ENCODE data around the gene DSCAM.
"Not testable (repeated sequence)": the region's sequence is repeated elsewhere in the genome, so short reads cannot be mapped to it uniquely, and the experiment has no call there.

DSCAM gene

DNA sequence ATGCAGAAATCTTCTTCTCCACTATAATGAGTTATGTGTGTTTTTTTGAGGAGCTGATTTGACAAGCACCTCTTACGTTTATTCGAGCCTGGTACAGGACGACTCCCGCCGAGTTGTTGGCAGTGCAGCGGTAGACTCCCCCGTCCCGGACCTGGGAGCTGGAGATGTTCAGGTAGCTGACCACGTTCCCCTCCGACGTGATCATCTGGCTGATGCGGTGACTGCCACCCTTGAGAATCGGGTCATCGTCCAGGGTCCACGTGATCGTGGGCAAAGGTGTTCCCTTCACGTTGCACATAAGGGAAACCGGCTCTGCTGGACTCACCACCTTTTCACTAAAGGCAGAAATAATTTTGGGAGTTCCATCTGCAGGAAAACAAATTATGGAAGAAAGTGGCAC lies 507.9 kb downstream of the DSCAM start:
- Mint-ChIP-seq H3K4me1 (ENCODE audit: low read depth) (no peaks in the 10 kb centered on the region), H3K27me3 (ENCODE audit: low read depth) (no peaks in the 10 kb centered on the region), H3K9me3 (peaks cover 6% of the 10 kb centered on the region), H3K27ac (no peak overlapping the region), H3K4me3 (no peak overlapping the region), H3K36me3 (ENCODE audit: low read depth) (no peaks in the 10 kb centered on the region)

DNA sequence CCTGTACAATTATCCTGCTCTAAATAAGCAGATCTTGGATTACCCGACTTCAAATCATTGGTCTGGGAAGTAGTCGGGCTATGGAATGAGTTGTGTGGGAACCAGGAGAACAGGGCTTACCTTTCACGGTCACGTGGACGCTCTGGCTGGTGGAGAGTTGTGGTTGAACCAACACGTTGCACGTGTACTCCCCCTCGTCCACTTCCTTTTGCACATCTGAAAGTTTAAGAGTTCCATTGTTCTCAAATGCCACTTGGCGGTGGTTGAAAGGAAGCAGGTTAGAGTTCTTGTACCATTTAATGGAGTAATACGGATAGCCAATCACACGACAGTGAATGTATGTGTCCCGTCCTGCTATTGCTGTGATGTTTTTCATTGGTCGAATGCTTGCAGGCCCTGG lies 509.0 kb downstream of the DSCAM start:
- Mint-ChIP-seq H3K36me3 (ENCODE audit: low read depth) (no peaks in the 10 kb centered on the region), H3K9me3 (peaks cover 7% of the 10 kb centered on the region), H3K27ac (no peak overlapping the region), H3K4me3 (no peak overlapping the region), H3K27me3 (ENCODE audit: low read depth) (no peaks in the 10 kb centered on the region), H3K4me1 (ENCODE audit: low read depth) (no peaks in the 10 kb centered on the region)

DNA sequence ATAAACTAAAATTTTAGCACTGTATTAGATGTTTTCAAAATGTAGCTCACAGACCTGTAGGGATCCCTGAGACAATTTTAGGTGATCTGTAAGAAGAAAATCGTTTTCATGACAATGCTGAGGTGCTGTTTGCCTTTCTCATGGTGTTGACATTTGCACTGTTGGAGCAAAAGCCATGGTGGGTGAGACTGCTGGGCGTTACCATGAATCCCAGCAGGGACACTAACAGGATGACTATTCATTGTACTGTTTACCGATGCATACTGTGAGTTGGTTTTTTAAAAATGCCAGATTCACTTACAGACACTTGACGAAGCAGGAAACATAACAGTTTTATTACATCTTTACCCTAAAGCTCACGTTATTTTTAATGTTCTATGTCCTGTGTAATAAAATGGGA lies 511.3 kb downstream of the DSCAM start:
- H3K36me3 Mint-ChIP-seq (ENCODE audit: low read depth) = no peaks in the 10 kb centered on the region
- H3K4me1 Mint-ChIP-seq (ENCODE audit: low read depth) = no peaks in the 10 kb centered on the region
- peaks cover 7% of the 10 kb centered on the region for H3K9me3 Mint-ChIP-seq
- H3K27me3 Mint-ChIP-seq (ENCODE audit: low read depth) = no peaks in the 10 kb centered on the region
- no peak overlapping the region for H3K4me3 Mint-ChIP-seq
- H3K27ac Mint-ChIP-seq = no peak overlapping the region

DNA sequence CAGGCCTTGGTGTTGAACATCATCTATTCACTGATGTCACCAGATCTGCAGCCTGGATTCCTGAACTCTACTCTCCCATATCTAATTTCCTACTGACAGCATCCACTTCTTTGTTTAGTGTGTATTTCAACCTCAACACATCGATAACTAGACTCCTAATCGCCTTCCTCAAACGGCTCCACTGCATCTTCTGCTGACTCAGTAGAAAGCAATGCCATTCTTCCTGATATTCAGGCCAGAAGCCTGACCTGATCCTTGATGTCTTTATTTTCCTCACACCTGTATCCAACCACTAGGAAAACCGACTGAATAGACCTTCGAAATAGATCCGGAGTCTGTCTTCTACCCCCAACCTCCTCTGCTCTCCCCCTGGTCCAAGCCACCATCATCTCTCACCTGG lies 512.8 kb downstream of the DSCAM start:
- H3K36me3 Mint-ChIP-seq (ENCODE audit: low read depth) = no peaks in the 10 kb centered on the region
- H3K9me3 Mint-ChIP-seq = peaks cover 7% of the 10 kb centered on the region
- no peaks in the 10 kb centered on the region for H3K4me1 Mint-ChIP-seq (ENCODE audit: low read depth)
- no peak overlapping the region for H3K27ac Mint-ChIP-seq
- no peaks in the 10 kb centered on the region for H3K27me3 Mint-ChIP-seq (ENCODE audit: low read depth)
- H3K4me3 Mint-ChIP-seq = no peak overlapping the region

DNA sequence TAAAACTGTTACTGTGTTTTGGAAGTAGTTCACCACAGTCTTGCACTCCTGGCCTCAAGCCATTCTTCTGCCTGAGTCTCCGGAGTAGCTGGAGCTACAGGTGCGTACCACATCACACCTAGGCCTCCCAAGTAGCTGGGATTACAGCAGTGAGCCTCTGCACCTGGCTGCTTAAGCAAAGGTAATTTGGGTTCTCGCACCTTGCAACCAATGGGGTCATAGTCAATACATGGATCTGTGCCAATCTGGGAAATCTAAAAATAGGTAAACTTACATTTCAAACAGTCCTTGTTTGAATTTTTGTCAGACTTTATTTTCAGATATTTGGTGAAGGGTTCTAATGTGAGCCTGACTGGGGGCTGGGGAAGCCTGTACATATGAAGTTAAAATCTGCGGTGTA lies 513.2 kb downstream of the DSCAM start:
- Mint-ChIP-seq H3K4me1 (ENCODE audit: low read depth) (no peaks in the 10 kb centered on the region), H3K27ac (no peak overlapping the region), H3K4me3 (no peak overlapping the region), H3K36me3 (ENCODE audit: low read depth) (no peaks in the 10 kb centered on the region), H3K27me3 (ENCODE audit: low read depth) (no peaks in the 10 kb centered on the region), H3K9me3 (peaks cover 7% of the 10 kb centered on the region)

DNA sequence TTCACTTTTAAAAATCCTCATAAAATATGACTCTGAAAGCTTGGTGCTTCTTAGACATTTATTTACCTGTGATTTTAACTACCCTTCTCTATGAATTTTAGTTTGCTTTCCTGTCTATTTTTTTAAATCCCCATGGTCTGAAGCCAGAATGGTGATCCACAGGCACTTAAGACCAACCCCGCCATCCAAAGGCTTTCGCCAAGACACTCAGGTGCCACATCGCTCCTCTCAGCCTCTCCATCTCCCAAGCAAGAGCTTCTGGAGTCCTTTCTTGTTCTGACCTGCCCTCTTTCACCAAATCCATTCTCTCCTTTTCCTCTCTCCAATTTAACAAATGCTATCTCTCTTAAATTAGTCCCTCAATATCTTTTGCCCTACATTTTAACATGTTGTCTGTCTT lies 515.2 kb downstream of the DSCAM start:
- H3K4me1 Mint-ChIP-seq (ENCODE audit: low read depth) = no peaks in the 10 kb centered on the region
- H3K27ac Mint-ChIP-seq = no peak overlapping the region
- H3K36me3 Mint-ChIP-seq (ENCODE audit: low read depth) = no peaks in the 10 kb centered on the region
- no peaks in the 10 kb centered on the region for H3K27me3 Mint-ChIP-seq (ENCODE audit: low read depth)
- no peak overlapping the region for H3K4me3 Mint-ChIP-seq
- H3K9me3 Mint-ChIP-seq = peaks cover 7% of the 10 kb centered on the region

DNA sequence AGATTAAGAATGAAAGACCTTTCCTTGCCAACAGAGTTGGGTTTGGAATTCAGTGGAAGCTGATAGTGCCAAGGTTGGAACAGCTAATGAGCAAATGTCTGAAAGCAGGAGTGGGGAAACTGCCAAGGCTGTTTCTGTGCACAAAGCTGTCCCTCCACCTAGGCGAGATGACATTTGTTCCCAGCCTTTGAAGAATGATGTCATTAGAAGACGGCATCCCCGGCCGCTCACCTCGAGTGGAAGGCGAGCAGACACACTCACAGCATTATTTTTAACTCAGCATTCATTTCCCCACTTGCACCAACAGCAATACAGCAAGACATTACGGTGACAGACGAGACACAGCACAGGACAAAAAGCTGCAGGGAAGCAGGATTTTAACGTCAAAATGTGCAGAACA lies 515.8 kb downstream of the DSCAM start:
- Mint-ChIP-seq H3K4me3 (no peak overlapping the region), H3K36me3 (ENCODE audit: low read depth) (no peaks in the 10 kb centered on the region), H3K27me3 (ENCODE audit: low read depth) (no peaks in the 10 kb centered on the region), H3K9me3 (peaks cover 7% of the 10 kb centered on the region), H3K27ac (no peak overlapping the region), H3K4me1 (ENCODE audit: low read depth) (no peaks in the 10 kb centered on the region)

DNA sequence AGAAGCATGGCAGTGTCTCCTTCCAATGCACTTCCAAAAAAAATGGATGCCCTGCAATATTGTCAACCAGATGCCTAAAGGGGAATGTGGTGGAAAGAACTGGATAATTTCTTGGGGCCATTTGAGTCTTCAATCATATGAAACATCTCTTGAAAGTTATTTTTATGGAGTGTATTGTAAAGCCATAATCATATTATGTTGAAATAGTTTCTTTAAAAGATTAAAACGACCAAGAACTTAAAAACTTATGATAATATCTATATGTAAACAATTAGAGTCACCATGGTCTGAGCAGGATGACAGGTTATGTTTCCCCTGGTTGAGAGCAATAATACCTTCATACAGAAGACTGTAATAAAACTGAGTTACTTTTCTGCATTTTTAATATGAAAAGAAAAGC lies 522.6 kb downstream of the DSCAM start:
- Mint-ChIP-seq H3K9me3 (peaks cover 14% of the 10 kb centered on the region), H3K4me1 (ENCODE audit: low read depth) (no peaks in the 10 kb centered on the region), H3K27ac (no peak overlapping the region), H3K4me3 (no peak overlapping the region), H3K36me3 (ENCODE audit: low read depth) (no peaks in the 10 kb centered on the region), H3K27me3 (ENCODE audit: low read depth) (no peaks in the 10 kb centered on the region)

DNA sequence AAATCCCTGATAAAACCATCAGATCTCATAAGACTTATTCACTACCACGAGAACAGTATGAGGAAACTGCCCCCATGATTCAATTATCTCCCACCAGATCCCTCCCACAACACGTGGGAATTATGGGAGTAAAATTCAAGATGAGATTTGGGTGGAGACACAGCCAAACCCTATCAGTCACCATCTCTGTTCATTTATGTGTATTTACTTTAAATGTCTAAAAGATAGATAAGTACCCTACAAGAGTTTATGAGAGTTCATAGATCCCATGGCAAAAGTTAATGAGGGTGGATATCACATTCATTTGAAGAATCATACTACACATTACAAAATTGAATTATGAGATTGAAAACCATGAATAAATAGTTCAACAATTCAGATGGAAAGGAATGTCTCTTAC lies 526.2 kb downstream of the DSCAM start:
- H3K4me3 Mint-ChIP-seq; H3K27ac Mint-ChIP-seq; H3K36me3 Mint-ChIP-seq (ENCODE audit: low read depth); H3K27me3 Mint-ChIP-seq (ENCODE audit: low read depth); H3K4me1 Mint-ChIP-seq (ENCODE audit: low read depth): not testable (repeated sequence)
- peaks cover 15% of the 10 kb centered on the region for H3K9me3 Mint-ChIP-seq

DNA sequence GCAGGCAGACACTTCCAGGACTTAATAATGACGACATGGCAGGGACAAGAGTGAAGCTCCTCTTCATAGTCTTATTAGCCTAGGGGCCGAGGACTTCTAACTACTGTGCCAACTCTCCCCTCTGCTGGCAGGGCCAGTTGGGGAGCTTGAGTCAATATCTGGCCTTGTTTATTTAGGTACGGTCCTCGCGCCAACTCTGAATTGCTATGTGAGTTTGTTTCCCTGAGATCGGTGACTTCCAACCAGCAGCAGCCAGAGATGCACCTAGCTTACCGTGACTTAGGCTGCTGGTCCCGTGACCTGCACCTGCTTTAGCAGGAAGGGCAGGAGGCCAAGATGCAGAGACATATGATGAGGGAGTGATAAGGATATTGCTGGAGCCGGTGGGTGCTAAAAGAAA lies 528.6 kb downstream of the DSCAM start:
- H3K36me3 Mint-ChIP-seq (ENCODE audit: low read depth) = no peaks in the 10 kb centered on the region
- H3K27ac Mint-ChIP-seq = no peak overlapping the region

DNA sequence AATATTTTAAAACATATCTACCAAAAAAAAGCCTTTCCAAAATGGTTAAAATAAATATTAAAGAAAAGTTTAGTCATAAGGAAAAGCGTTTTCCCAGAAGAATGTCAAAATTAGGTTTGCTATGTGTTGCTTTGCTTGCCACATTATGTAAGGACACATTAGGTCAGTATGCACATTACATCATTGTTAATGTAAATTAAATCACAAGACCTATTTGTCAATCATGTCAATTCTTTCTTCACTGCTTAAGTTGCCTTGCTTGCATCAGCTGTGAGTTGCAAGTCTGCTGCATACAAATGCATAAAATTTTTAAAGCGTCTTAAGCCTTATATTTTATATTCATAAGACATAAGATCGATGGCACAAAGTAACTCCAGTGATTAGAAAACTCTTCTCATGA lies 530.9 kb downstream of the DSCAM start:
- H3K4me3 Mint-ChIP-seq = no peak overlapping the region
- no peaks in the 10 kb centered on the region for H3K36me3 Mint-ChIP-seq (ENCODE audit: low read depth)
- H3K27ac Mint-ChIP-seq = no peak overlapping the region
- H3K27me3 Mint-ChIP-seq (ENCODE audit: low read depth) = no peaks in the 10 kb centered on the region
- H3K9me3 Mint-ChIP-seq = peaks cover 18% of the 10 kb centered on the region
- no peaks in the 10 kb centered on the region for H3K4me1 Mint-ChIP-seq (ENCODE audit: low read depth)

More for the DNA sequence above, 528.6 kb downstream of the DSCAM start:
- no peaks in the 10 kb centered on the region for H3K4me1 Mint-ChIP-seq (ENCODE audit: low read depth)
- H3K4me3 Mint-ChIP-seq = no peak overlapping the region
- no peaks in the 10 kb centered on the region for H3K27me3 Mint-ChIP-seq (ENCODE audit: low read depth)
- peaks cover 22% of the 10 kb centered on the region for H3K9me3 Mint-ChIP-seq

DNA sequence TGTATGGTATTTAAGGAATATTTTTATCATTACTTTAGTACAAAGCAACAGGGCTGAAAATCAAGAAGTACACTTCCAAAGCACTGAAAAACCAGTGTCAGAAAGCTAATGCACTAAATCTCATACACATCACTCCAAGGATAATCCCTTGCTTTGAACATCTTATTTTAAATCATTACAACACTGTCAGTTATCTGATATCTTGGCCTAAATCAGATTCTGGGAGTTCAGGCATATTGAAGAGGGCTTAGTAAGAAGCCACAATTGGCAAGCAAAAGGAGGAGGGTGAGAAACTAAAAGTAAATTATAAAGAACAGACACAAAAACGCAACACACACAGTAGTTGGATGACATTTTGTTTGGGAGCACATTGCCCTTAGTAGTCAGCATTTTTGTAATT lies 531.3 kb downstream of the DSCAM start:
- Mint-ChIP-seq H3K4me3 (no peak overlapping the region), H3K27ac (no peak overlapping the region), H3K36me3 (ENCODE audit: low read depth) (no peaks in the 10 kb centered on the region), H3K9me3 (peaks cover 18% of the 10 kb centered on the region), H3K27me3 (ENCODE audit: low read depth) (no peaks in the 10 kb centered on the region), H3K4me1 (ENCODE audit: low read depth) (no peaks in the 10 kb centered on the region)

DNA sequence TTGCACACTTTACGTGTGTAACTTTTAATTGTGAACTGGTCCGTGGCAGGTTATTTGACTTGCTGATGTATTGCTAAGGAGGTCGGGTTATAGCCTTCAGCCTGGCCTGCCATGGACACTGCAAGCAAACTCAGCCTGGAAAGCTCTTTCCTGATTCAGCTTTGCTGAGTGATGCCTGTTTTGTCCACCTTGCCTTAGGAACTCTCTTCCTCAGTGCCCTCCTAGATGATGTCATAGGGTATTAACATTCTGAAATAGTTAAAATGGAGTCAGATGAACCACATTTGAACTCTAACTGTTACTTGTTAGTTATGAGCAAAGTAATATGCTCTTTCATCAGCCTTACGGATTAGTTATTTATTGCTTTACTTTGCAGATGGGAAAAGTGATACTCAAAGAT lies 533.7 kb downstream of the DSCAM start:
- H3K27ac Mint-ChIP-seq = no peak overlapping the region
- no peak overlapping the region for H3K4me3 Mint-ChIP-seq
- H3K27me3 Mint-ChIP-seq (ENCODE audit: low read depth) = no peaks in the 10 kb centered on the region
- no peaks in the 10 kb centered on the region for H3K36me3 Mint-ChIP-seq (ENCODE audit: low read depth)
- H3K4me1 Mint-ChIP-seq (ENCODE audit: low read depth) = no peaks in the 10 kb centered on the region
- H3K9me3 Mint-ChIP-seq = peaks cover 23% of the 10 kb centered on the region

DNA sequence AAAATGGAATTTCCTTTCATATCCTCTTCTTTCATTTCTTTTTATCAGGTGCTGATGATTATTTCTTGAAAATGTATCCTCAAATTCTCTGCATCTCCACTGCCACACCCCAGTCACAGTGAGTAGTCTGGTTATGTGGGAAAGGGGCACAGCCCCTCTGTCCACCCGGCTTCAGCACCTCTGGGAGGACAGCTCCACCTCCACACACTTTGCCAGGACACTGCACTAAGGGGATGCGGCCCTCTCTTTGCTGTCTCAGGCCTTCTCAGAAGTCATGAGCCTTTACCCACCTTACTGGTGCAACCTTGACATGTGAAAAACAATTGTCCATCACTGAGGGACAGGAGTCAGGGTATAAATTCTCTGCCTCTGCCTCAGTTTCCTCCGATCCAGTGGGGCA lies 546.7 kb downstream of the DSCAM start:
- Mint-ChIP-seq H3K27me3 (ENCODE audit: low read depth) (no peaks in the 10 kb centered on the region), H3K36me3 (ENCODE audit: low read depth) (no peaks in the 10 kb centered on the region), H3K4me1 (ENCODE audit: low read depth) (no peaks in the 10 kb centered on the region), H3K27ac (no peak overlapping the region), H3K9me3 (peaks cover 31% of the 10 kb centered on the region), H3K4me3 (no peak overlapping the region)

DNA sequence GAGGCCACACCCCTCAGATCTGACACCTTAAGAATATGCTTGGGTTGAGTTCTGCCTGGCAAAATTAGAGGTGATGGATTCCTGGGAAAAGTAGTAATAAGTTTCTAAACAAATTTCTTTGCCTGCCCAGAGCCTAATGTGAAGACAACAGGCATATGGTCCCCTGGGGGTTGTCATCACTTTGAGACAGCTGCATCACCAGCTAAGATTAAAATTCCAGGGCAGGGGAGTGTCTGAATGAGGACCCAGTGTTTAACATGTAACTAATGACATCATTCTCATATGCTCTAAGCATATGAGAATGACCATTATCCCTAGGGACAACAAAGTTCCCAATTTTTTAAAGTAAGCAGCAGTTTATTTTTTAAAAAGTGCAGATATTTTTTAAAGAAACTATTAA lies 547.5 kb downstream of the DSCAM start:
- Mint-ChIP-seq H3K27me3 (ENCODE audit: low read depth) (no peaks in the 10 kb centered on the region), H3K27ac (no peak overlapping the region), H3K4me3 (no peak overlapping the region), H3K36me3 (ENCODE audit: low read depth) (no peaks in the 10 kb centered on the region), H3K9me3 (peaks cover 31% of the 10 kb centered on the region), H3K4me1 (ENCODE audit: low read depth) (no peaks in the 10 kb centered on the region)

DNA sequence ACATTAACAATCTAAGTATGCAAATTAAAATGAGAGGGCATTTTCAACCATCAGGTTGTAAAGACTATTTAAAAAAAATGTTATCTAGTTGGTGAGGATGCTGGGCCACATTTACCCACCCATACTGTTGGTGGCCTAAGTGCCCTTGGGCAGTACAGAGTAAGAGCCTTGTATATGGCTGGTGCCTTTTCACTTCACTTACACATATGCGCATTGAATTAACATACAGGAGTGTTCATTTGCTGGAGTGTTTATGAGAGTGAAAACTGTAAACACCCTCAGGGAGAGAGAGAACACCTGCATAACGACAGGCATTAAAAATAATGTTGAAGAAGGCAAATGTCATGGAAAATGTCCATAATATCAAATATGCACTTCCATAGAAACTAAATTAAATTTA lies 552.6 kb downstream of the DSCAM start:
- Mint-ChIP-seq H3K27ac (no peak overlapping the region), H3K36me3 (ENCODE audit: low read depth) (no peaks in the 10 kb centered on the region), H3K4me3 (no peak overlapping the region), H3K4me1 (ENCODE audit: low read depth) (no peaks in the 10 kb centered on the region), H3K9me3 (peaks cover 4% of the 10 kb centered on the region), H3K27me3 (ENCODE audit: low read depth) (no peaks in the 10 kb centered on the region)
